Upper lobe of right lung (tissue), 1 donor: ENCODE data around the gene GINS2. TPM values are rescaled to one million over a fixed set of nuclear protein-coding genes. Genes with fewer than 3 reads are reported as not detected.

Source experiments
- ATAC-seq: fragments of 200-7000 bp; cut with Tn5 transposase; one replicate; pipeline ENCODE4 v1.9.1; 2020; ENCODE audit warnings: mild to moderate bottlenecking, moderate library complexity
- DNase-seq: peaks from one replicate; pipeline ENCODE4 v3.0.0-alpha.2; 2020
- H3K27ac ChIP-seq: fragments of 200-600 bp; one replicate; pipeline ENCODE4 v1.8.0; 2022
- H3K27me3 ChIP-seq: fragments of 200-600 bp; one replicate; pipeline ENCODE4 v1.8.0; 2022; ENCODE audit warnings: mild to moderate bottlenecking
- H3K36me3 ChIP-seq: fragments of 200-600 bp; one replicate; pipeline ENCODE4 v1.8.0; 2022
- H3K4me1 ChIP-seq: fragments of 200-600 bp; one replicate; pipeline ENCODE4 v1.8.0; 2022
- H3K4me3 ChIP-seq: fragments of 200-600 bp; one replicate; pipeline ENCODE4 v1.8.0; 2022; ENCODE audit warnings: mild to moderate bottlenecking
- H3K9me3 ChIP-seq: fragments of 200-600 bp; one replicate; pipeline ENCODE4 v1.8.0; 2022
- intact Hi-C: fragments of 100-400 bp; cut with DNase I; formaldehyde crosslinking; loops from one replicate; pipeline ENCODE4 v1.11.0; 2022
- total RNA-seq: library from RNA; stranded (reverse); fragmentation: NEBNext Ultra II Directional; extraction: Animal tissue kit (Norgen Biotek cat#: 25700); gene quantifications from one replicate; pipeline ENCODE4 v1.2.1, GENCODE V29; 2021
- TF ChIP-seq, protein P1 (sequence below): fragments of 200-600 bp; IDR thresholded peaks from one replicate; pipeline ENCODE4 v1.8.0; 2022; ENCODE audit warnings: antibody characterized with exemption
- donor health status: DM: no; HTN: yes; CAD: no; lungs with severe emphysema.

The GINS2 gene
- total RNA-seq, 1 donor from 2014 or later = 0.46 TPM

DNA sequence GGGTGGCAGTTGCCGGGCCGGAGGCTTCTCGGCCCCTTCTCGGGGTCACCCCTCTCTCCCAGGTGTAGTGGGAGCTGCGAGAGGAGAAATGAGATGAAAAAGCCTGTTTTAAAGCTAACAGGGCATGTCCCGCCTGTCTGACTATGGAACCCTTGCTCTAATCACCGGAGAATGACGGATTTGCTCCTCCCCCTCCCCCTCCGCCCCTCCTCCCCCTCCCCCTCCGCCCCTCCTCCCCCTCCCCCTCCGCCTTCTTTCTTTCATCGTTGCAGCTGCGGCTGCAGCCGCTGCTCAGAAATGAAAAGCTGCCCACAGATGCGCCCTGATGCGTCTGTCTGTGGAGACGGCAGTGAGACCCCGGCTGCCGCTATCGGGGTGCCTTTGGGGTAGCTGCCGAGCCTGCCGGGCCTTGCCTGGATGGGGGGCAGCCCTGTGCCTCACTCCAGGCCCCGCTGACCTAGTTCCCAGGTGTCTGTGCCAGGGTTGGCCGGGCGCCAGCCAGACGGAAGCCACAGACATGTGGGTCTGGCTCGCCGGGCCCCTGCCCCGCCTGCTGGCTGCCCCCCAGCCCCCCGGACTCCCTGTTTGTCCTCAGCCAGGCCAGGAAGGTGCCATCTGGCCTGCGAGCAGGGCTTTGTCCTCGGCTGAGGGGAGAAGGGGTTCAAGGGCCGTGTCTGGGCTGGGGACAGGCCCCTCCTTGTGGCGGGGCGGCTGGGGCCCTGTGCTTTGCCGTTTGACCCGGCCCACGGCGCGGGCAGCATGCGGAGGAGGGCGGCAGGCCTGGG is 37.7 kb downstream of the GINS2 start:
- Histone ChIP-seq H3K4me1 (peaks cover 6% of the 10 kb centered on the region), H3K27ac (no peak overlapping the region), H3K27me3 (no peaks in the 10 kb centered on the region), H3K36me3 (peaks cover 41% of the 10 kb centered on the region), H3K9me3 (no peaks in the 10 kb centered on the region), H3K4me3 (no peak overlapping the region)
- ATAC-seq = no peak
- TF ChIP-seq, protein P1, sequence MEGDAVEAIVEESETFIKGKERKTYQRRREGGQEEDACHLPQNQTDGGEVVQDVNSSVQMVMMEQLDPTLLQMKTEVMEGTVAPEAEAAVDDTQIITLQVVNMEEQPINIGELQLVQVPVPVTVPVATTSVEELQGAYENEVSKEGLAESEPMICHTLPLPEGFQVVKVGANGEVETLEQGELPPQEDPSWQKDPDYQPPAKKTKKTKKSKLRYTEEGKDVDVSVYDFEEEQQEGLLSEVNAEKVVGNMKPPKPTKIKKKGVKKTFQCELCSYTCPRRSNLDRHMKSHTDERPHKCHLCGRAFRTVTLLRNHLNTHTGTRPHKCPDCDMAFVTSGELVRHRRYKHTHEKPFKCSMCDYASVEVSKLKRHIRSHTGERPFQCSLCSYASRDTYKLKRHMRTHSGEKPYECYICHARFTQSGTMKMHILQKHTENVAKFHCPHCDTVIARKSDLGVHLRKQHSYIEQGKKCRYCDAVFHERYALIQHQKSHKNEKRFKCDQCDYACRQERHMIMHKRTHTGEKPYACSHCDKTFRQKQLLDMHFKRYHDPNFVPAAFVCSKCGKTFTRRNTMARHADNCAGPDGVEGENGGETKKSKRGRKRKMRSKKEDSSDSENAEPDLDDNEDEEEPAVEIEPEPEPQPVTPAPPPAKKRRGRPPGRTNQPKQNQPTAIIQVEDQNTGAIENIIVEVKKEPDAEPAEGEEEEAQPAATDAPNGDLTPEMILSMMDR = no peak
- no peak for DNase-seq
- intact Hi-C loops = no loop called here

DNA sequence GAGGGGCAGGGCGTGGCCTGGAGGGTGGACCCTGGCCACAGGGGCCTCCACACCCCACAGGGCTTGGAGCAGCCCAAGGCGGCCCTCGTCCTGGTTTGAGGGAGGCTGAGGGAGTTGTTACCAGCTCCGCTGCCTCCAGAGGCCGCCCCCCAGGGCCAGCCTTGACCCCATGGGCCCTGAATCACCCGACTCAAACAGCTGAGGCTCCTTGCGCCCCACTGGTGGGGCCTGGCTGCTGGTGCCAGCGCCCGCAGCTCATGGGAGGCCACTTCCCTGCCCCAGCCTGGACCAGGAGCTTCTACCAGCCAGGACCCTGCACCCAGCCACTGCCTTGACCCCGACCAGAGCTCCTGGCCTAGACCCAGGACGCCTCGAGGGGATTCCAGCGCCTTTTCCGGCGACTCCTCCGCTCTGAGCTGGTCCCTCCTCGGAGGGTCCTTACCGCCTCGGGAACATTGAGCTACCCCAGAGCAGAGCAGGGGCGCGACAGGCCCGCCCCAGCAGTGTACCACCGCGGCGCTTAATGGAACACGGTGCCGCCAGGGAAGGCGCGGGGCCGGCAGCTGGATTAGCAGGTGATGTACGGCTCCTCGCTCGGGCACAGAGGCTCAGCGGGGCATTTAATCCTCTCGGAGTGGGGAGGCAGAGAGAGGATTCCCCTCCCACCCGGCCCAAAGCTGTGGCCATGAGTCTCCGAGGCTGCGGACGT is 38.5 kb downstream of the GINS2 start:
- H3K27me3 ChIP-seq = no peaks in the 10 kb centered on the region
- H3K36me3 ChIP-seq = peaks cover 34% of the 10 kb centered on the region
- no peaks in the 10 kb centered on the region for H3K9me3 ChIP-seq
- peaks cover 6% of the 10 kb centered on the region for H3K4me1 ChIP-seq
- no peak for DNase-seq
- no peak overlapping the region for H3K27ac ChIP-seq
- intact Hi-C loops = no loop called here
- TF ChIP-seq, protein P1 = no peak
- ATAC-seq = no peak
- no peak overlapping the region for H3K4me3 ChIP-seq

DNA sequence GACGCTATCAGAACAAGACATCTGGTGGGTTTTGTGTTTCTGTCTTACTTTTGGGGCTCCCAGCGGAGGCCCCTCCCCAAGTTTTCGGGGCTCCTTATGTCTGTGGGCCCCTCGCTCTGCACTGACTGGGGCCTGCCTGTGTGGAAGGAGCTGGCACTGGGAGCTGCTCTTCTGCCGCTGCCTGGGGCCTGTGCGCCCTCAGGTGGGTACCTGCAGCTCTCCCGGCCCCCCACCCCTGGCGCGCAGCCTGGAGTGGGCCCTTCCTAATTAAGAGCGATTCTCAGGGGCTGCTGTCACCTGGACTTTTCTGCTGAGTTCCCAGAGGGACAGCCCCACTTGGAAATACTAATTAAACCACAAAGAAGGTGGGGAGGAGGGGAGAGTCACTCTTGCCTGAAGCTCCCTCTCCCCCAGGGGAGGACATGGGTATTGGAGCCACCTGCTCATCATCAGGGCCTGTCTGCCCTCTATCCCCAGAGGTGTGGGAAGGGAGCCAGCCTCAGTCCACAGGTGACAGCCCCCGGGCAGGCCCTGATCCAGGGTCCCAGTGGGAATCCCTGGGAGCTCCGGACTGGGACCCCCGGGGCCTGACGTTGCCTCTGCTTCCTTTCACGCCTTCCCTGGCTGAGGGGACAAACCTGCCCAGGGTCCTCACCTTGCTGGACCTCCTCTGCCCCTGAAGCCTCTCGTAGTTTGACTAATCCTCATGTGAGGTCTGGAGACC is 39.2 kb downstream of the GINS2 start:
- no peak overlapping the region for H3K27ac ChIP-seq
- intact Hi-C loops = no loop called here
- H3K4me1 ChIP-seq = peaks cover 6% of the 10 kb centered on the region
- no peaks in the 10 kb centered on the region for H3K9me3 ChIP-seq
- no peak overlapping the region for H3K4me3 ChIP-seq
- H3K36me3 ChIP-seq = peaks cover 27% of the 10 kb centered on the region
- no peak for DNase-seq
- TF ChIP-seq, protein P1 = no peak
- no peaks in the 10 kb centered on the region for H3K27me3 ChIP-seq
- ATAC-seq = no peak

DNA sequence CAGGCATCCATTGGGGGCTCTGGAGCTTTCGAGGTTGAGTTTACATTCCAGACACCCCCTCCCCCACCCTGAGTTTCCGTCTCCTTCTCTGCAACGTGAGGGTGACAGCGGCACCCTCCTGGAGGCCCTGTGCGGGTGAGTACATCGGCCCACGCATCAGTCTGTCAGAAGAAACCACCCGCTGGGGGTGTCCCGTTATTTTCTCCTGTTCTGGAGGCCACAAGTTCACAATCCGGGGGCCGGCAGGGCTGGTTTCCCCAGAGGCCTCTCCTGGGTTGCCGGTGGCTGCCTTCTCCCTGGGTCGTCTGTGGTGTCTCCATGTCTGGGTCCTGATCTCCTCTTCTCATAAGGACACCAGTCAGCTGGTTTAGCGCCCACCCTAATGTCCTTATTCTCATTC is 39.9 kb downstream of the GINS2 start:
- Histone ChIP-seq H3K4me3 (no peak overlapping the region), H3K36me3 (peaks cover 20% of the 10 kb centered on the region), H3K27me3 (no peaks in the 10 kb centered on the region), H3K4me1 (peaks cover 6% of the 10 kb centered on the region), H3K27ac (no peak overlapping the region), H3K9me3 (no peaks in the 10 kb centered on the region)
- DNase-seq = no peak
- intact Hi-C loops = no loop called here
- TF ChIP-seq, protein P1 = no peak
- no peak for ATAC-seq

DNA sequence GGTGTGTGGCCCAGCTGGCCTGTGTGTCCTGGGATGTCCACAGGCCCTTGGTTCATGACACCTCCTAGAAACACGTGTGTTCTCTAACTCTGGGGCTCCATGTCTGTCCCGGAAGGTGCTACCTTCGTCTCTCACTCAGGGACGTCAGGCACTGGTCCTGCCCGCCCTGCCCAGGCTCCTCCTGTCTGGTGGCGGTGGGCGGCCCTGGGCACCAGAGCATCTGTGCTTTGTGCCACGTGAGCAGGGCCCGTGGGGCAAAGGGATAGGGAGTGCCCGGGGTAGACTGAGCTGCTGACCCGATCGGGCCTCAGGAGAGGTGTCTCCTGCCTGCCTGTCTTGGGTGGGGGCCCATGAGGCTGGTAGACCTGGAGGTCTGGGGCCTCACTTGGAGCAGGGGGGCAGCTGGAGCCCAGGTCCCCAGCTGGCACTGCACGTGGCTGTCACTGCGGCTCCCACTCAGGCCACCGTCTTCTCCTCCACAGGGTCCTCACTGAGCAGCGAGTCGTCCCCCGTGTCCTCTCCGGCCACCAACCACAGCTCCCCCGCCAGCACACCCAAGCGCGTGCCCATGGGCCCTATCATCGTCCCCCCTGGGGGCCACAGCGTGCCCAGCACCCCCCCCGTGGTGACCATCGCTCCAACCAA is 40.6 kb downstream of the GINS2 start:
- H3K27me3 ChIP-seq = no peaks in the 10 kb centered on the region
- TF ChIP-seq, protein P1 = no peak
- no peaks in the 10 kb centered on the region for H3K9me3 ChIP-seq
- intact Hi-C loops = no loop called here
- H3K27ac ChIP-seq = no peak overlapping the region
- H3K4me1 ChIP-seq = no peaks in the 10 kb centered on the region
- DNase-seq = no peak
- no peak for ATAC-seq
- no peak overlapping the region for H3K4me3 ChIP-seq
- H3K36me3 ChIP-seq = peaks cover 20% of the 10 kb centered on the region
